B cell (primary cell): ENCODE measurements around the gene SRGAP2.
"Not testable (repeated sequence)": the region's sequence is repeated elsewhere in the genome, so short reads cannot be mapped to it uniquely, and the experiment has no call there.

Experiments
- CTCF ChIP-seq: fragments of 200-600 bp; IDR thresholded peaks from one replicate; pipeline ENCODE4 v1.8.0; 2022; ENCODE audit warnings: antibody characterized with exemption, mild to moderate bottlenecking
- EZH2 ChIP-seq: IDR thresholded peaks from 2 replicates; pipeline ENCODE4 v1.6.1; 2012; ENCODE audit warnings: borderline replicate concordance, low read depth, mild to moderate bottlenecking, moderate library complexity, low read length; ENCODE audit not compliant: insufficient read depth, poor library complexity, severe bottlenecking

GRCh38 chr1:206204159-206204511 is 794 bp downstream of the SRGAP2 start:
- not testable (repeated sequence) for TF ChIP-seq CTCF, EZH2
